OCI-LY7 (cell line): ENCODE results near the gene KCNQ1. TPM values are rescaled to one million over a fixed set of nuclear protein-coding genes. Genes with fewer than 3 reads are reported as not detected.

Source experiments
- BruUV-seq: library from RNA; stranded (reverse); fragments of 400-500 nt; replicated peaks from 2 replicates; lab custom pipeline; 2021; lab: Mats Ljungman, UMichigan
- CTCF ChIA-PET: fragments of 300-600 bp; sonication (Branson Sonifier 250); formaldehyde crosslinking; loops from one replicate; lab custom pipeline; 2022; ENCODE audit warnings: antibody characterized with exemption; ENCODE audit not compliant: unreplicated experiment; lab: Charles Lee
- POLR2A ChIA-PET: fragments of 300-600 bp; sonication (Branson Sonifier 250); formaldehyde crosslinking; loops from one replicate; lab custom pipeline; 2022; ENCODE audit warnings: antibody characterized with exemption; lab: Charles Lee
- DNase-seq: peaks from one replicate; pipeline ENCODE4 v3.0.0-alpha.2; 2015; ENCODE audit warnings: low spot score
- H2AFZ ChIP-seq: fragments of 200-600 bp; sonication (generic), shearing (Covaris generic); 2 replicates; pipeline ENCODE4 v1.6.1; 2014; ENCODE audit warnings: mild to moderate bottlenecking, antibody characterized with exemption, low read length, moderate library complexity
- H3K27ac ChIP-seq: fragments of 200-600 bp; sonication (generic); 2 replicates; pipeline ENCODE4 v1.5.1; 2014; ENCODE audit warnings: mixed run types, low read depth, mild to moderate bottlenecking, moderate library complexity, low read length, inconsistent platforms; ENCODE audit not compliant: poor library complexity, severe bottlenecking
- H3K36me3 ChIP-seq: fragments of 200-600 bp; sonication (generic); 2 replicates; pipeline ENCODE4 v1.6.1; 2014; ENCODE audit warnings: mild to moderate bottlenecking, antibody characterized with exemption, low read length, moderate library complexity, mixed read lengths; ENCODE audit not compliant: insufficient read depth
- H3K4me1 ChIP-seq: fragments of 200-600 bp; sonication (generic); 2 replicates; pipeline ENCODE4 v1.5.1; 2014; ENCODE audit warnings: mild to moderate bottlenecking, low read length; ENCODE audit not compliant: insufficient read depth, poor library complexity, severe bottlenecking
- H3K4me2 ChIP-seq: fragments of 200-600 bp; sonication (generic); 2 replicates; pipeline ENCODE4 v1.6.1; 2014; ENCODE audit warnings: mild to moderate bottlenecking, low read length
- H3K4me3 ChIP-seq: fragments of 200-600 bp; sonication (generic); 2 replicates; pipeline ENCODE4 v1.5.1; 2014; ENCODE audit warnings: mild to moderate bottlenecking, low read depth, low read length; ENCODE audit not compliant: poor library complexity, severe bottlenecking
- H3K79me2 ChIP-seq: fragments of 200-600 bp; sonication (generic); 2 replicates; pipeline ENCODE4 v1.6.1; 2016; ENCODE audit warnings: low read depth, mild to moderate bottlenecking, low read length, moderate library complexity, mixed read lengths; ENCODE audit not compliant: insufficient read depth
- H3K9me2 ChIP-seq: fragments of 200-600 bp; sonication (generic); 2 replicates; pipeline ENCODE4 v1.6.1; 2016; ENCODE audit warnings: mild to moderate bottlenecking, low read length, mixed read lengths; ENCODE audit not compliant: insufficient read depth
- H3K9me3 ChIP-seq: fragments of 200-600 bp; sonication (generic); 2 replicates; pipeline ENCODE4 v1.6.1; 2014; ENCODE audit warnings: mild to moderate bottlenecking, mixed run types, low read length, mixed read lengths
- H4K20me1 ChIP-seq: fragments of 200-600 bp; sonication (generic); 2 replicates; pipeline ENCODE4 v1.6.1; 2014; ENCODE audit warnings: mild to moderate bottlenecking, antibody characterized with exemption, low read length, moderate library complexity, mixed read lengths; ENCODE audit not compliant: insufficient read depth
- EZH2phosphoT487 ChIP-seq: fragments of 200-600 bp; sonication (generic); IDR thresholded peaks from 2 replicates; pipeline ENCODE4 v1.6.1; 2018; ENCODE audit warnings: low read depth, borderline replicate concordance, mild to moderate bottlenecking, mixed run types, antibody characterized with exemption, low read length, moderate library complexity, mixed read lengths
- intact Hi-C: fragments of 100-400 bp; cut with micrococcal nuclease; formaldehyde crosslinking; loops from one replicate; pipeline ENCODE4 v1.10.0; 2022; ENCODE audit not compliant: unreplicated experiment
- total RNA-seq, 2 experiments: library from RNA; depleted of rRNA in 1 of 2; stranded (reverse); fragments of >200 nt in 1 of 2; shearing (Covaris generic) in 1 of 2; gene quantifications; 2 replicates each; pipeline ENCODE4 v1.2.3, GENCODE V29; 2014 to 2022
- TF ChIP-seq, protein P1 (sequence below): fragments of 200-600 bp; sonication (generic); conservative IDR thresholded peaks from 2 replicates; pipeline ENCODE4 v1.5.1; 2014; ENCODE audit warnings: mild to moderate bottlenecking, antibody characterized with exemption, low read length, moderate library complexity, mixed read lengths

Gene KCNQ1
- total RNA-seq, 2 experiments from 2014 or later: 0.22 to 1.3 TPM

DNA sequence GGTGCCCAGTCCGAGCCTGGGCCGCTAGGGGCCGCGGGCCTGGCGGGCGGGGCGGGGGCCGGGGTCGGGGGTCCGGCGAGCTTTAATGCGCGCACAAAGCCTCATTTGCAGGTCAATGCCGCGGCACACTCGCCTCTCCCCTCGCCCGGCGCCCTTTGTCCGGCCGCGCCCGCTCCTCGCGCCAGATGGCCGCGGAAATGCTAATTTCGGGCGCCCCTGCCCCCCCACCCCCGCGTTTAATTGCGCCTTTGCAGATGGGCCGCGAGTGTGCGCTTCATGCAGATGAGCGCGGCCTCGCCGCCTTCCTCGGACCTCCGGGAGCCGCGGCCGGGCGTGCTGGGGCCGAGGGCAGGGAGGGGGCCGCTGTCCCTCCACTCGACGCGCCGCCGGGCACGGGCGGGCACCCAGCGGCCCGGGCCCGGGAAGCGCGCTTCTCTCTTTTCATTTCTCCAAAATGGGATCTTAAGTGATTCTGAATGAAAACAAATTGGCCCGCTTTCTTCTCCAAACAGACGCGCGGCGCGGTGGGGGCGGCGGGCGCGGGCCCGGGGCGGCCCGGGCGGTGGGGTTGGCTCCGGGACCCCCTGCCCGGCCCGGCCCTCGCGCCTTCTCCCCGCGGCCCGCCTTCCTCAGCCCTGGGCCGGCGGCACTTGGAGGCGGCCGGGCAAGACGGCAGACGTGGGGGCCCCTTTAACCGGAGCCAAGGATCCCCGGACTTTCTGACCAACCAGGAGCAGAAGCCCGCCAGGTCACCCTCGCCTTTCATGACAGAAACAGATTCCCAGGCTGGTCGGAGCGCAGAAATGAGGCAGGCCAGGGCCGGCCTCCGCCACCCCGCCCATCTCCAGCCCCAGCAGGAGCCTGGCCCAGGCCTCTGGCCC, 417.8 kb downstream of the KCNQ1 start:
- TF ChIP-seq, protein P1, sequence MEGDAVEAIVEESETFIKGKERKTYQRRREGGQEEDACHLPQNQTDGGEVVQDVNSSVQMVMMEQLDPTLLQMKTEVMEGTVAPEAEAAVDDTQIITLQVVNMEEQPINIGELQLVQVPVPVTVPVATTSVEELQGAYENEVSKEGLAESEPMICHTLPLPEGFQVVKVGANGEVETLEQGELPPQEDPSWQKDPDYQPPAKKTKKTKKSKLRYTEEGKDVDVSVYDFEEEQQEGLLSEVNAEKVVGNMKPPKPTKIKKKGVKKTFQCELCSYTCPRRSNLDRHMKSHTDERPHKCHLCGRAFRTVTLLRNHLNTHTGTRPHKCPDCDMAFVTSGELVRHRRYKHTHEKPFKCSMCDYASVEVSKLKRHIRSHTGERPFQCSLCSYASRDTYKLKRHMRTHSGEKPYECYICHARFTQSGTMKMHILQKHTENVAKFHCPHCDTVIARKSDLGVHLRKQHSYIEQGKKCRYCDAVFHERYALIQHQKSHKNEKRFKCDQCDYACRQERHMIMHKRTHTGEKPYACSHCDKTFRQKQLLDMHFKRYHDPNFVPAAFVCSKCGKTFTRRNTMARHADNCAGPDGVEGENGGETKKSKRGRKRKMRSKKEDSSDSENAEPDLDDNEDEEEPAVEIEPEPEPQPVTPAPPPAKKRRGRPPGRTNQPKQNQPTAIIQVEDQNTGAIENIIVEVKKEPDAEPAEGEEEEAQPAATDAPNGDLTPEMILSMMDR: no peak
- TF ChIP-seq EZH2phosphoT487: no peak
- H4K20me1 ChIP-seq: no peaks in the 10 kb centered on the region
- no peaks in the 10 kb centered on the region for H3K79me2 ChIP-seq
- no peaks in the 10 kb centered on the region for H3K4me1 ChIP-seq
- no peaks in the 10 kb centered on the region for H3K9me3 ChIP-seq
- H3K4me3 ChIP-seq: no peak overlapping the region
- intact Hi-C loops: no loop called here
- no peak overlapping the region for H2AFZ ChIP-seq
- ChIA-PET CTCF (no interaction called here), POLR2A (no interaction called here)
- no peak overlapping the region for H3K27ac ChIP-seq
- no peaks in the 10 kb centered on the region for H3K36me3 ChIP-seq
- no peak for DNase-seq
- H3K9me2 ChIP-seq: no peaks in the 10 kb centered on the region
- no TSS peak for BruUV-seq
- no peak overlapping the region for H3K4me2 ChIP-seq

DNA sequence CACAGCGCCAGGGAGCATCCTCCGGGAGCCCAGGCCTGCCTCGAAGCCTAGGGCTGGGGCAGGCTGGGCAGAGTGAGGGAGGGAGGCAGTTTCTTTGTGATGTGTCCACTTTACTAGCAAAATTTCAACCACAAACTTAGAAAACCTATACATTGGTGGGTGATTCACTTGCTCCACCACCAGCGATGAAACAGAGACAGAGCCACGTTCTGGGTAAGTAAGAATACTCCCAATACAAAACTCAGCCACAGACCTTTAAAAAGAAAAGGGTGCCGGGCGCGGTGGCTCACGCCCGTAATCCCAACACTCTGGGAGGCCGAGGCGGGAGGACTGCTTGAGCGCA, 418.4 kb downstream of the KCNQ1 start:
- H3K36me3 ChIP-seq: no peaks in the 10 kb centered on the region
- no TSS peak for BruUV-seq
- ChIA-PET POLR2A (no interaction called here), CTCF (no interaction called here)
- no peaks in the 10 kb centered on the region for H3K4me1 ChIP-seq
- intact Hi-C loops: no loop called here
- no peak for DNase-seq
- H2AFZ ChIP-seq: no peak overlapping the region
- H3K27ac ChIP-seq: no peak overlapping the region
- no peak for TF ChIP-seq EZH2phosphoT487
- TF ChIP-seq, protein P1: no peak
- no peaks in the 10 kb centered on the region for H3K9me3 ChIP-seq
- H4K20me1 ChIP-seq: no peaks in the 10 kb centered on the region
- H3K9me2 ChIP-seq: no peaks in the 10 kb centered on the region
- no peak overlapping the region for H3K4me2 ChIP-seq
- no peaks in the 10 kb centered on the region for H3K79me2 ChIP-seq
- H3K4me3 ChIP-seq: no peak overlapping the region

DNA sequence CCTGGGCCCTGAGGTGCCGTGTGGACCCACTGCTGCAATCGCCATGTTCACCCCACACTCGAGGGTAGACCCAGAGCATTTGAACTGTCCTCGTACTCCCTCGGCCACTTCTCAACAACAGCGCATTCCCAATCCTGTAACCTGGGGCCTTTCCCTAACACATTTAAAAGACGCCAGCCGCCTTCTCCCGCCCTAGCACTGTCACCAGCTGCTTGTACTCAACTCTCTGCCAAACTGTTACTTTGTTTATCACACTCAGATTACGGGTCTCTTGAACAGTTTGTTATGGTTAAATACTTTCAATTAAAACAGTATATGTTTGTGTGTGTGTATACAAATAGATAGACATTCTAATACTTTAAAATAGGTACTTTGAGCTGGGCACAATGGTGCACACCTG, 420.1 kb downstream of the KCNQ1 start:
- no peak overlapping the region for H3K27ac ChIP-seq
- no peaks in the 10 kb centered on the region for H3K36me3 ChIP-seq
- no peaks in the 10 kb centered on the region for H3K9me2 ChIP-seq
- no peak overlapping the region for H2AFZ ChIP-seq
- no peaks in the 10 kb centered on the region for H4K20me1 ChIP-seq
- no peak for TF ChIP-seq EZH2phosphoT487
- TF ChIP-seq, protein P1: no peak
- no peaks in the 10 kb centered on the region for H3K4me1 ChIP-seq
- H3K9me3 ChIP-seq: no peaks in the 10 kb centered on the region
- H3K4me2 ChIP-seq: no peak overlapping the region
- no peak for DNase-seq
- POLR2A ChIA-PET: no interaction called here
- H3K79me2 ChIP-seq: no peaks in the 10 kb centered on the region
- BruUV-seq: no TSS peak
- CTCF ChIA-PET: no interaction called here
- intact Hi-C loops: no loop called here
- no peak overlapping the region for H3K4me3 ChIP-seq
